Suprapubic skin (tissue), 4 donors: Measurements from ENCODE around the gene ICAM1. TPM values are rescaled to one million over a fixed set of nuclear protein-coding genes. Genes with fewer than 3 reads are reported as not detected.

Experiments used
- DNase-seq, 2 donors: peaks; one replicate each; pipeline ENCODE4 v3.0.0-alpha.2; 2019; ENCODE audit warnings: low spot score in 2 of 2
- H3K27ac ChIP-seq: fragments of 200-600 bp; sonication (generic); one replicate; pipeline ENCODE4 v1.5.1; 2019
- H3K27me3 ChIP-seq: fragments of 200-600 bp; sonication (generic); one replicate; pipeline ENCODE4 v1.5.1; 2019
- H3K36me3 ChIP-seq: fragments of 200-600 bp; sonication (generic); one replicate; pipeline ENCODE4 v1.5.1; 2019
- H3K4me1 ChIP-seq: fragments of 200-600 bp; sonication (generic); one replicate; pipeline ENCODE4 v1.5.1; 2019
- H3K4me3 ChIP-seq: fragments of 200-600 bp; sonication (generic); one replicate; pipeline ENCODE4 v1.5.1; 2019; ENCODE audit warnings: mild to moderate bottlenecking
- H3K9me3 ChIP-seq: fragments of 200-600 bp; sonication (generic); one replicate; pipeline ENCODE4 v1.5.1; 2019
- CTCF ChIP-seq, 2 donors: fragments of 200-600 bp in 1 of 2; fragments of 450-650 bp in 1 of 2; sonication (generic) in 1 of 2; IDR thresholded peaks; one replicate each; pipeline ENCODE4 v1.5.1; 2016 to 2019; ENCODE audit warnings: antibody characterized with exemption in 2 of 2, mild to moderate bottlenecking in 1 of 2, moderate library complexity in 1 of 2
- EP300 ChIP-seq: sonication (generic); formaldehyde crosslinking; IDR thresholded peaks from one replicate; pipeline ENCODE4 v1.6.1; 2017; ENCODE audit warnings: antibody characterized with exemption
- POLR2A ChIP-seq, 2 donors: fragments of 450-650 bp; IDR thresholded peaks; one replicate each; pipeline ENCODE4 v1.6.1; 2017; ENCODE audit warnings: antibody characterized with exemption in 2 of 2, mild to moderate bottlenecking in 2 of 2, moderate library complexity in 2 of 2
- POLR2AphosphoS5 ChIP-seq, 3 donors: sonication (generic); formaldehyde crosslinking; IDR thresholded peaks; one replicate each; pipeline ENCODE4 v1.6.1; 2017; ENCODE audit warnings: antibody characterized with exemption in 3 of 3
- WGBS: methylation state at CpG from one replicate; pipeline ENCODE4 v1.1.5; 2018; 5-methylcytosine and 5-hydroxymethylcytosine counted together
- total RNA-seq, 4 donors: library from RNA; depleted of rRNA; stranded (reverse); fragments of >200 nt; gene quantifications; one replicate each; pipeline ENCODE4 v1.1.0, GENCODE V29; 2016

Gene ICAM1
- total RNA-seq, result 10 to 100 TPM in 2 of 4 donors, 1 to 10 TPM in 2; 9.1 to 11.1 (median 9.6) TPM

- Histone ChIP-seq H3K4me3 (peak within 1 kb of the TSS; percentile 47), H3K9me3 (no peaks in the 10 kb centered on the region), H3K4me1 (peaks cover 30% of the 10 kb centered on the region), H3K27ac (peak within 1 kb of the TSS; percentile 82), H3K27me3 (no peaks in the 10 kb centered on the region), H3K36me3 (peaks cover 11% of the 10 kb centered on the region)
- WGBS, result 3% methylated on average over 40 of the region's 51 CpGs
- peak in 2 of 3 donors; percentile 70 to 93 for TF ChIP-seq POLR2AphosphoS5 (IDR thresholded peaks at IDR 0.05)
- no peak for TF ChIP-seq CTCF (IDR thresholded peaks at IDR 0.05)
- peak; percentile 58 to 92 for TF ChIP-seq POLR2A (IDR thresholded peaks at IDR 0.05)
- TF ChIP-seq EP300, result no peak
- DNase-seq, result peak; percentile 96
These were observed at the start of gene ICAM1 for GRCh38 chr19:10270616-10271394. Gene ICAM1, plus strand, starts transcription at chr19:10271120. Its CDS starts 40 bp downstream, at chr19:10271160.

GRCh38 chr19:10222201-10222890, 48.6 kb upstream of the ICAM1 start:
- H3K9me3 ChIP-seq, result no peaks in the 10 kb centered on the region
- no peak overlapping the region for H3K4me3 ChIP-seq
- TF ChIP-seq POLR2A (IDR thresholded peaks at IDR 0.05), result no peak
- TF ChIP-seq POLR2AphosphoS5 (IDR thresholded peaks at IDR 0.05), result no peak
- no peak for TF ChIP-seq CTCF (IDR thresholded peaks at IDR 0.05)
- no peak for TF ChIP-seq EP300
- peaks cover 18% of the 10 kb centered on the region for H3K4me1 ChIP-seq
- WGBS, result 83% methylated on average over 14 of the region's 14 CpGs
- DNase-seq, result no peak
- no peaks in the 10 kb centered on the region for H3K27me3 ChIP-seq
- no peak overlapping the region for H3K27ac ChIP-seq
- peaks cover 20% of the 10 kb centered on the region for H3K36me3 ChIP-seq

- Histone ChIP-seq H3K9me3 (no peaks in the 10 kb centered on the region), H3K4me1 (peaks cover 28% of the 10 kb centered on the region), H3K27me3 (no peaks in the 10 kb centered on the region), H3K27ac (no peak overlapping the region), H3K4me3 (no peak overlapping the region), H3K36me3 (peaks cover 20% of the 10 kb centered on the region)
- DNase-seq, result no peak
- WGBS, result 95% methylated on average over 28 of the region's 28 CpGs
- TF ChIP-seq POLR2AphosphoS5 (IDR thresholded peaks at IDR 0.05) (no peak), POLR2A (IDR thresholded peaks at IDR 0.05) (no peak), CTCF (IDR thresholded peaks at IDR 0.05) (no peak), EP300 (no peak)
These were observed 47.3 kb upstream of the ICAM1 start for GRCh38 chr19:10223488-10224213.

GRCh38 chr19:10224337-10224736, 46.6 kb upstream of the ICAM1 start:
- TF ChIP-seq CTCF (IDR thresholded peaks at IDR 0.05), result no peak
- TF ChIP-seq POLR2A (IDR thresholded peaks at IDR 0.05), result no peak
- no peak for TF ChIP-seq EP300
- TF ChIP-seq POLR2AphosphoS5 (IDR thresholded peaks at IDR 0.05), result no peak
- Histone ChIP-seq H3K9me3 (no peaks in the 10 kb centered on the region), H3K27me3 (no peaks in the 10 kb centered on the region), H3K27ac (no peak overlapping the region), H3K36me3 (peaks cover 20% of the 10 kb centered on the region), H3K4me3 (no peak overlapping the region), H3K4me1 (peaks cover 35% of the 10 kb centered on the region)
- WGBS, result 95% methylated on average over 20 of the region's 23 CpGs
- DNase-seq, result no peak
